ENCODE measurements around the gene AP2B1.

Gene AP2B1

GRCh38 chr17:35773129-35773528, 186.0 kb downstream of the AP2B1 start:
- no peak for DNase-seq (ENCODE audit: low read depth)
- no peak for TF ChIP-seq CTCF (IDR thresholded peaks at IDR 0.05; ENCODE audit: control insufficient read depth, extremely low read depth, insufficient read depth)
- no peak overlapping the region for H3K4me3 ChIP-seq (ENCODE audit: low read depth, low read length)

GRCh38 chr17:35773679-35774425, 186.7 kb downstream of the AP2B1 start:
- DNase-seq (ENCODE audit: low read depth), result no peak
- no peak for TF ChIP-seq CTCF (IDR thresholded peaks at IDR 0.05; ENCODE audit: control insufficient read depth, extremely low read depth, insufficient read depth)
- no peak overlapping the region for H3K4me3 ChIP-seq (ENCODE audit: low read depth, low read length)

GRCh38 chr17:35774499-35774898, 187.4 kb downstream of the AP2B1 start:
- no peak for DNase-seq (ENCODE audit: low read depth)
- TF ChIP-seq CTCF (IDR thresholded peaks at IDR 0.05; ENCODE audit: control insufficient read depth, extremely low read depth, insufficient read depth), result no peak
- H3K4me3 ChIP-seq (ENCODE audit: low read depth, low read length), result no peak overlapping the region

GRCh38 chr17:35775039-35775438, 187.9 kb downstream of the AP2B1 start:
- no peak overlapping the region for H3K4me3 ChIP-seq (ENCODE audit: low read depth, low read length)
- DNase-seq (ENCODE audit: low read depth), result no peak
- TF ChIP-seq CTCF (IDR thresholded peaks at IDR 0.05; ENCODE audit: control insufficient read depth, extremely low read depth, insufficient read depth), result no peak

GRCh38 chr17:35775583-35775982, 188.5 kb downstream of the AP2B1 start:
- DNase-seq (ENCODE audit: low read depth), result no peak
- no peak overlapping the region for H3K4me3 ChIP-seq (ENCODE audit: low read depth, low read length)
- no peak for TF ChIP-seq CTCF (IDR thresholded peaks at IDR 0.05; ENCODE audit: control insufficient read depth, extremely low read depth, insufficient read depth)
